ENCODE measurements around the gene LSS.

GRCh38 chr21:46234436-46234950 is 5.9 kb upstream of the LSS start:
- TF ChIP-seq CTCF (conservative IDR thresholded peaks at IDR 0.05; ENCODE audit: low read length) (no peak), EZH2phosphoT487 (IDR thresholded peaks at IDR 0.05; ENCODE audit: borderline replicate concordance) (no peak)
